ENCODE data around the gene RP2.

Gene RP2

GRCh38 chrX:46844913-46845312, 8.1 kb downstream of the RP2 start:
- DNase-seq = no peak

DNA sequence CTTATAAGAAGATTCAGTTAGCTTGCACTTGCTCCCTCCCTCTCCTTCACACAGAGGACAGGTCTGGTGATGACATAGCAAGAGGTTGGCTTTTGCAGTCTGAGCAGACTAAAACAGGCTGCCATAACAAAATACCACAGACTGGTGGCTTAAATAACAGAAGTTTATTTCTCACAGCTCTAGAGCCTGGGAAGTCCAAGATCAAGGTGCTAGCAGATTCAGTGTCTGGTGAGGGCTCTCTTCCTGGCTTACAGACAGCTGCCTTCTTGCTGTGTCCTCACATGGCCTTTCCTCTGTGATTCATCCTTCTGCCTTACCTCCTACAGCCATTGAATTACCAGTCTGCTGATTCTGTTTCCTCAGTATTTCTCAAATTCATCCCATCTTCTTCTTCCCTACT, 13.1 kb downstream of the RP2 start:
- no peak for DNase-seq

DNA sequence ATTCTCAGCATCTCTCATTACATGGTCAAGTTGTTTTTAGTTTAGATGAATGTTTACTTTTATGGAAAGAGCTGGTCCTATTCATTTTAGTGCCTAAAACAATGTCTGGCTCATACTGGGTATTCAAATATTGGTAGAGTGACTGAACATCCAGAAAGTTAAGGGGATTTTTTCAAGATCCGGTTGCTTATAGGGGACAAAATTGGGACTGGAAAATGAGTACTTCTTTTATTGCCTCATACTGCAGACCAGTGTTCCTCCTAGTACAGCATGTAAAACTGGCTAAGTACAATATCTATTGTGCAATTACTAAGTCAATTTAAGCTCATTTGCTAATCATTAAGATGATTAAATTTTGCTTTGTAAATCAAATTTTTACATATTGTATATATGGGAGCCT, 13.9 kb downstream of the RP2 start:
- no peak for DNase-seq

DNA sequence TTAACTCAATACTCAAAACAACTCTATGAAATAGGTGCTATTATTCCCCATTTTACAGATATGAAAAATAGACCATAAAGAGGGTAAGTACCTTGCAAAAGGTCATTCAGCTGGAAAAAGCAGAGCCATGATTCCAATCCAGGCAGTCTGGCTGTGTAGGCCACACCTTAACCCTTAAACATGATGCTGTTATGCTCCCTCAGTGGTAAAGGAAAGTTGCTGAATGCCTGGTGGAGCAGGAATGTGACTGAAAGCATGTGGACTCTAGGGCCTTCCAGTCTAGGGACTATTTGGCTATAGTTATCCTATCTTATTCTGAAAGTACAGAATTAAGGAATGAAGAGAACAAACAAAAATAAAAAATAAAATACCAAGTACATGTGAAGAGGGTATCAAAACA, 19.6 kb downstream of the RP2 start:
- no peak for DNase-seq

DNA sequence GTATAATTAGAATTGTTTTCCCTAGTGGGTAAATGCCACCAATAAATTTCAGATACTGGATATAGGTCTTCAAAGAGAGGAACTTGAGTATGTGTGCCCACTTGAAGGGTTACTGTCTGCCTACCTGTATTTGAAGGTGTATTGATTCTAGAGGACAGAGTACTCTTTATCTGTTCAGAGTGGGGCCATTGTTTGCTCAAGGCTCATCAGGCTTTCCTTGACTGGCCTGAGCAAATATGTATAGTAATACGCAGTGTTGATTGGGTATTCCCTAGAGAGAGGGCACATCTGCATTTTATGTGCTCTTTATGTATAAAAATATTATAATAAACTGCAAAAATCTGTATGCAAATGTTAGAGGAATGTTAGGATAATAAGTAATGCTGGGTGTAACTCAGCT, 23.7 kb downstream of the RP2 start:
- DNase-seq = no peak

GRCh38 chrX:46863072-46863471, 26.2 kb downstream of the RP2 start:
- no peak for DNase-seq

GRCh38 chrX:46864606-46865005, 27.8 kb downstream of the RP2 start:
- DNase-seq = no peak

- DNase-seq = no peak
Measured at GRCh38 chrX:46865281-46865680, 28.4 kb downstream of the RP2 start.

DNA sequence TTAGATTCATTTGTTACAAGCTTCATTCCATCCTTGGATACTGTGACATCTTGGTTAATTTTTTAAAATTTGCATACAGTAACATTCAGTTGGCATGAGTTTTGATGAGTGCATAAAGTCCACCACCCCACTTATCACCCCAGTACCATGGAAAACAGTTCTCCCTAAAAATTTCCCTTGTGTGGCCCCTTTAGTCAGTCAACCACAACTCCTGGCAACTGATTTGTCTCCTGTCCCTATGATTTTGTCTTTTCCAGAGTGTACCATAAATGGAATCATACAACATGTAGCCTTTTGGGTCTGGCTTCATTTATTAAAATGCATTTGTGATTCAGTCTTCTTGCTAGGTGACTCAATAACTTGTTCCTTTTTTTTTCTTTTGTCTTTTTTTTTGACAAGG, 29.9 kb downstream of the RP2 start:
- DNase-seq = no peak

GRCh38 chrX:46873746-46874145, 36.9 kb downstream of the RP2 start:
- no peak for DNase-seq

DNA sequence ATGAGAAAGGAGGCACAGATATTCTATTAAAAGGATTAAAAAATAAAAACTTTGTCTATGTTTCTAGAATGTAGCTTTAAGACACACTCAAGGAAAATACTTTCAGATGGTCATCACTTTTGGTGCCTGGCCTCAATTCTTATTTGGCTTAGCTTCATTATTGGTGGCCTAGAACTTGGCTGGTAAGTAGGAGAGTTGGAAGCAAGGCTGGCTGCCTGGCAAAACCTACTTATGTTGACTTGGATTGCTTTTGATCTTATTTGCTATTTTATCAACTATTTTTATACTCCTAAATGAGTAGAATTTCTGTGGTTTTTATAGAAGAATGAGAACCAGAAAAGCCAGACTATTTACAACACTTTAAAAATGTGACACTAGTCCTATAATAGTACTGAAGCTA, 40.1 kb downstream of the RP2 start:
- DNase-seq = no peak

DNA sequence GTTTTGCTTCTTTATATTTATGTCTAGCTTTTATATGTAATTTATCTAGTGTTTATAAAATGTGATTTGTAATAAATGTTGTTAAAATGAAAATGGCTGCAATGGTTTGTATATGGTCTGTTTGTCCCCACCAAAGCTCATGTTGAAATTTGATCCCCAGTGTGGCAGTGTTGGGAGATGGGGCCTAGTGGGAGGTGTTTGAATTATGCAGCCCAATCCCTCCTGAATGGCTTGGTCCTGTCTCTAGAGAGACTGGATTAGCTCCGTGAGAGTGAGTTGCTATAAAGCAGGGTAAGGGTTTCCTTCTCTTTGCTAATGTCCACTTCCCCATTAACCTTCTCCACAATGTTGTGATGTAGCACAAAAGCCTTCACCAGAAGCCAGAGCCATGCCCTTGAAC, 45.4 kb downstream of the RP2 start:
- DNase-seq = no peak

DNA sequence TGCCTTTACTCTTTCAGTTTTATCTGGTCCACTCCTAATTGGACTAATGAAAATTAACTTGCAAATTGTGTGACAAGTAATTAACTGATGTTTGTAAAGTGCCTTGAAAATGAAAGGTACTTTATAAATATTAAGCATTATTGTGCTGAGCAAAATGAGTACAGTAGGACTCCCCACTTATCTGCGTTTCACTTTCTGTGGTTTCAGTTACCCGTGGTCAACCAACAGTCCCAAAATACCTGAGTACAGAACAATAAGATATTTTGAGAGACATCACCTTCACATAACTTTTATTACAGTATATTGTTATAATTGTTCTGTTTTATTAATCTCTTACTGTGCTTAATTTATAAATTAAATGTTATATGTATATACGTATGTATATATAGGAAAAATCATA, 48.0 kb downstream of the RP2 start:
- no peak for DNase-seq

DNA sequence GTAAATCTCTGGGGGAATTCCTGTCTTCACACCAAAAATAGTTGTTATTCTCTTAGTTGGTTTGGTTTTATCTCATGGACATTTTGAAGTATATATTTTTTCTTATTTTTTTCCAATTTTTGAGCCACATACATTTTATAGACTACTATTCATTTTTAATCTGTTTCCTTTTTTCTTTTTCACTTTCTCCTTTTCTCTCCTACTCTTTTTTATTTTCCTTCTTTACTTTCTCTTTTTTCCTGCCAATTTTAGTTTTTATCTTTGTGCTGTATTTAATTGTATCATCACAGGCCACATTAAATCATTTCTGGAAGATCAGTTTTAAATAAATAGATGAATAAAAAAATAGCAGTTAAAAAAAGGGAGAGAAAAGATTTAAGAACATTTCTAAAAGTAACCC, 61.4 kb downstream of the RP2 start:
- DNase-seq = no peak

DNA sequence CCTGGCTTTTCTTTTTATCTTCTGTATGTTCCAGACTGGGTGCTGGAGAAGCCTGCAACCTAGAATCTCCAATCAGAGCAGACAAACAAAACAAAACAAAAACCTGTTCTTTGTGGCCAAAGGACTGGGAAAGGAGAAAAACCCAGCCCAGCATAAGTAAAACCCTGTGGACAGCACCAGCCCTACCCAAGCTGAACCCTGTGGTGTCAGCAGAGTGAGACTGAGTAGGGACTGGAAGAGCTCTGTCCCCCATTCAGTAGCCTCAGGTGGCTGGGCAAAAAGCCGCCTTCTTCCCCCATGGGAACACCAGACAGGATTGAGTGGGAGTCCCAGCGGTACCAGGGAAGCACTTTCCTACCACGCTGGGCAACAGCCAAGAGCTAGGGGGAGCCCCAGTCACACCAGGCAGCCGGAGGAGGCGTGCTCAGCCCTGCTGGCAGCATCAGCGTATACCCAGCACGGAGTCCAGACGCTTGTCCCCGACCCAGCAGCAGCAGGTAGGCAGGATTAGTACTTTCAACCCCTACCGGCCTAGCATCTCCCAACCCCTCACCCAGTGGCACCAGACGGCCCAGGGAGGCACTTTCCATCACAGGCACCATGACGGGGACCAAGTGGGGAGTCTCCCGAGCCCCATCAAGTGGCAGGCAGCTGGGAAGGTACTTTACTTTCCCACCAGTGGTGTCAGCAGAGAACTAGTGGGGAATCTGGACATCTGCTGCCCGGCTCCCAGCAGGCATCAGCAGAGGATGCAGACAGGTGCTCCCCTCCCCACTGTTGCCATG, 66.8 kb downstream of the RP2 start:
- DNase-seq = peak; percentile 84

- no peak for DNase-seq
Measured at GRCh38 chrX:46904626-46905025, 67.8 kb downstream of the RP2 start.

DNA sequence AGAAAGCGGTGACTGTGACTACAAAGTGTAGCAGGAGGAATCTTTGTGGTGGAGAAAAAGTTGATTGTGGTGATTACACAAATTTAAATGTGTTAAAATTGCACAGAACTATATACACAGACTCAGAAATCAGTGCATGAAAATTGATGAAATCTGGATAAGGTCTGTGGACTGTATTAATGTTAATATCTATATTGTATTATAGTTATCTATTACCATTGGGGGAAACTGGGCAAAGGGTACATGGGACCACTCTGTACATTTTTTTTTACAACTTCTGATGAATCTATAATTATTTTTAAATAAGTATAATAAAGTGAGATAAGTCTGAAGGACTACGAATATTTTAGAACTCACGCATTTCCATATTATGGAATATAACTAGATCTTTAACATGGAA, 73.6 kb downstream of the RP2 start:
- no peak for DNase-seq

GRCh38 chrX:46912098-46912602, 75.3 kb downstream of the RP2 start, which contains the start of gene JADE3:
Gene JADE3 (plus strand): TSS chrX:46912421. CDS start chrX:46984895, 72,474 bp downstream.
- DNase-seq = peak; percentile 63

- DNase-seq = peak; percentile 13
Measured at GRCh38 chrX:46912603-46913491, 76.0 kb downstream of the RP2 start.

GRCh38 chrX:46913667-46914066, 76.8 kb downstream of the RP2 start:
- no peak for DNase-seq

DNA sequence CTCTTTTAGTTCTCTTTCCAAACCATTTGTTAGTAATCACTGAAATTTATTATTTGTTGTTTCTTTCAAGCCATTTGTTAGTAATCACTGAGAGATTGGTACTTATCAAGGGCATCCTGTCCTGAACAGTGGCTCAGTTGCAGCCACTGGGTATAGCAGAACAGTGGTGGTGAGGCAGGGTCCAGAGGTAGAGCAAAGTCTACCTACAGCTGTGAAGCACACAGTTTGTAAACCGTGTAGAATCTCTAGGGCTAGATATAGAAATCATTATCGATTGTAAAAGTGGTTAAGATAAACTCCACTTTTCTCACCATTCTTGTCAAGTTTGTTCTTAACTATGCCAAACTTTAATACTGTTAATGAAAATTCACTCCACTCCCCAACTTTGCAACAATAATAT, 79.4 kb downstream of the RP2 start:
- DNase-seq = no peak

- no peak for DNase-seq
Measured at GRCh38 chrX:46917622-46918021, 80.8 kb downstream of the RP2 start.

GRCh38 chrX:46918434-46918833, 81.6 kb downstream of the RP2 start:
- DNase-seq = no peak

GRCh38 chrX:46920235-46920634, 83.4 kb downstream of the RP2 start:
- no peak for DNase-seq

All from NCI-H1092 (cell line).